Muscle layer of colon (tissue), 2 donors: ENCODE data around the gene POU2AF1.

Experiments
- H3K27ac ChIP-seq: one replicate; pipeline ENCODE4 v1.7.0; 2013; ENCODE audit warnings: low read depth, mild to moderate bottlenecking, low read length, moderate library complexity
- H3K27me3 ChIP-seq, 2 donors: one replicate each; pipeline ENCODE4 v1.7.0; 2013; ENCODE audit warnings: low read length in 2 of 2, mild to moderate bottlenecking in 2 of 2; ENCODE audit not compliant: insufficient read depth in 2 of 2, control insufficient read depth in 1 of 2
- H3K36me3 ChIP-seq: one replicate; pipeline ENCODE4 v1.7.0; 2013; ENCODE audit warnings: mild to moderate bottlenecking, low read length; ENCODE audit not compliant: insufficient read depth
- H3K4me1 ChIP-seq: one replicate; pipeline ENCODE4 v1.7.0; 2013; ENCODE audit warnings: mild to moderate bottlenecking, low read length; ENCODE audit not compliant: insufficient read depth
- H3K4me3 ChIP-seq, 2 donors: one replicate each; pipeline ENCODE4 v1.7.0; 2013; ENCODE audit warnings: low read length in 2 of 2, low read depth in 1 of 2, mild to moderate bottlenecking in 1 of 2, moderate library complexity in 1 of 2
- H3K9ac ChIP-seq: one replicate; pipeline ENCODE4 v1.7.0; 2013; ENCODE audit warnings: low read length
- H3K9me3 ChIP-seq: one replicate; pipeline ENCODE4 v1.7.0; 2013; ENCODE audit warnings: mild to moderate bottlenecking, low read length
- donor health status: abdominal sarcoma.
- donor health status: Adenocarcinoma of cecum.

Gene POU2AF1

GRCh38 chr11:111417766-111418435 lies 38.8 kb upstream of the POU2AF1 start:
- H3K36me3 ChIP-seq: no peaks in the 10 kb centered on the region
- H3K4me3 ChIP-seq: peak overlapping the region in 1 of 2 donors; percentile 21
- no peaks in the 10 kb centered on the region for H3K9me3 ChIP-seq
- H3K27ac ChIP-seq: peak overlapping the region; percentile 59
- peaks cover 38% of the 10 kb centered on the region for H3K4me1 ChIP-seq
- no peak overlapping the region for H3K9ac ChIP-seq
- H3K27me3 ChIP-seq: no peaks in the 10 kb centered on the region

- Histone ChIP-seq H3K9me3 (no peaks in the 10 kb centered on the region), H3K27me3 (no peaks in the 10 kb centered on the region), H3K36me3 (no peaks in the 10 kb centered on the region), H3K27ac (peak overlapping the region; percentile 59), H3K9ac (no peak overlapping the region), H3K4me1 (peaks cover 38% of the 10 kb centered on the region), H3K4me3 (no peak overlapping the region)
Measured at GRCh38 chr11:111417011-111417765, 38.1 kb upstream of the POU2AF1 start.

GRCh38 chr11:111416231-111416960 lies 37.3 kb upstream of the POU2AF1 start:
- H3K27me3 ChIP-seq: no peaks in the 10 kb centered on the region
- H3K4me3 ChIP-seq: no peak overlapping the region
- H3K9me3 ChIP-seq: no peaks in the 10 kb centered on the region
- no peaks in the 10 kb centered on the region for H3K36me3 ChIP-seq
- H3K9ac ChIP-seq: no peak overlapping the region
- H3K27ac ChIP-seq: peak overlapping the region; percentile 59
- peaks cover 38% of the 10 kb centered on the region for H3K4me1 ChIP-seq

GRCh38 chr11:111414936-111415335 lies 35.9 kb upstream of the POU2AF1 start:
- H3K27ac ChIP-seq: no peak overlapping the region

GRCh38 chr11:111414267-111414931 lies 35.3 kb upstream of the POU2AF1 start:
- Histone ChIP-seq H3K36me3 (no peaks in the 10 kb centered on the region), H3K9me3 (no peaks in the 10 kb centered on the region), H3K27me3 (no peaks in the 10 kb centered on the region), H3K4me3 (no peak overlapping the region), H3K27ac (no peak overlapping the region), H3K4me1 (peaks cover 30% of the 10 kb centered on the region), H3K9ac (no peak overlapping the region)

More at GRCh38 chr11:111414936-111415335, 35.9 kb upstream of the POU2AF1 start:
- Histone ChIP-seq H3K4me3 (no peak overlapping the region), H3K4me1 (peaks cover 35% of the 10 kb centered on the region), H3K36me3 (no peaks in the 10 kb centered on the region), H3K27me3 (no peaks in the 10 kb centered on the region), H3K9me3 (no peaks in the 10 kb centered on the region), H3K9ac (no peak overlapping the region)

- Histone ChIP-seq H3K4me3 (no peak overlapping the region), H3K9ac (no peak overlapping the region), H3K27me3 (no peaks in the 10 kb centered on the region), H3K9me3 (no peaks in the 10 kb centered on the region), H3K4me1 (peaks cover 25% of the 10 kb centered on the region), H3K36me3 (no peaks in the 10 kb centered on the region), H3K27ac (no peak overlapping the region)
Measured at GRCh38 chr11:111413849-111414248, 34.8 kb upstream of the POU2AF1 start.

- Histone ChIP-seq H3K4me1 (peaks cover 9% of the 10 kb centered on the region), H3K9ac (no peak overlapping the region), H3K27ac (no peak overlapping the region), H3K9me3 (no peaks in the 10 kb centered on the region), H3K27me3 (no peaks in the 10 kb centered on the region), H3K4me3 (no peak overlapping the region), H3K36me3 (no peaks in the 10 kb centered on the region)
Measured at GRCh38 chr11:111412293-111412692, 33.2 kb upstream of the POU2AF1 start.

- Histone ChIP-seq H3K4me1 (peaks cover under 1% of the 10 kb centered on the region), H3K9ac (no peak overlapping the region), H3K9me3 (no peaks in the 10 kb centered on the region), H3K36me3 (no peaks in the 10 kb centered on the region), H3K27me3 (no peaks in the 10 kb centered on the region), H3K27ac (no peak overlapping the region), H3K4me3 (no peak overlapping the region)
Measured at GRCh38 chr11:111411456-111411855, 32.4 kb upstream of the POU2AF1 start.

- Histone ChIP-seq H3K27ac (no peak overlapping the region), H3K36me3 (no peaks in the 10 kb centered on the region), H3K4me3 (no peak overlapping the region), H3K4me1 (no peaks in the 10 kb centered on the region), H3K9me3 (no peaks in the 10 kb centered on the region), H3K27me3 (no peaks in the 10 kb centered on the region), H3K9ac (no peak overlapping the region)
Measured at GRCh38 chr11:111410951-111411350, 31.9 kb upstream of the POU2AF1 start.

- Histone ChIP-seq H3K36me3 (no peaks in the 10 kb centered on the region), H3K27ac (no peak overlapping the region), H3K4me1 (no peaks in the 10 kb centered on the region), H3K9ac (no peak overlapping the region), H3K4me3 (no peak overlapping the region), H3K27me3 (no peaks in the 10 kb centered on the region), H3K9me3 (no peaks in the 10 kb centered on the region)
Measured at GRCh38 chr11:111409915-111410314, 30.8 kb upstream of the POU2AF1 start.
